NK-92 treated with Interleukin-12 subunit alpha and Interleukin-12 subunit beta, amount 100 ng/mL, for 24 hours (cell line): ENCODE data around the gene PRXL2B.
"Not testable (repeated sequence)": the region's sequence is repeated elsewhere in the genome, so short reads cannot be mapped to it uniquely, and the experiment has no call there.

Experiments
- DNase-seq: peaks from one replicate; lab custom pipeline; 2025; lab: John Stamatoyannopoulos, UW

PRXL2B gene

DNA sequence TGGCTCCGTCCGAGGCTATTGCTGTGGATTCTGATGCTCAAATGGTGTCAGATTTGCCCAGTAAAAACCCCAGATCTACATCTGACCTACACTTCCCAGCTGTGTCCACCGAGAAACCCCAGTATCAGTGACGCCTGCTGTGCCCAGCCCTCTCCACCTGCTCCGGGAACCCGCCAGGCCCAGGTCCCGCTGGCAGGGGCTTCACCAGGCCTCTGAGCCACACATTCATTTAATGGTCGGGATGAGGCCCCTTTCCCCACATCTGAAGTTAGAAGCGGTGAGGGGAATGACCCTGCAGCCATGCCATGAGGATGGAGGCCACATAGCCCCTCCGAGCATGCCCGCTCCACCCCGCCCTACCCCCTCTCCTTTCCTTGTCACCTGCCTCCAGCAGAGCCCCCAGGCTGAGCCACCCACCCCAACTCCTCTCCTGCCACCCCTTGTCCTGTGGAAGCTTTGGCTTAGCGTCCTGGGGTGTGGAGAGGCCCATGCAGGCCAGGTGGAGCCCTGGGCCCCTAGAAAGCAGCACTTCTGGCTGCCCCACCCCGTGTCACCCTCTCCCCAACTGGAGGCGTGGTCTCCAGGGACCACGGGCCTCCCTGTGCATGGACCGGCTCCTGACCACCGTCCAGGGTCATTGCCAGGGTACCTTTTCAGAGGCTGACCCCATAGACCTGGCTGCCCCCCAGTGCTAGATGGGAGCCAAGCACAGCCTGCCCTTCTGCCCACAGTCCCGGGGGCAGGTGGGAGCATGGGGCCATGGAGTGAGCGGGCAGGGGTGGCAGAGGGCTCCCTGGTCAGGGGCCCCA, 22.4 kb upstream of the PRXL2B start:
- DNase-seq: no peak

DNA sequence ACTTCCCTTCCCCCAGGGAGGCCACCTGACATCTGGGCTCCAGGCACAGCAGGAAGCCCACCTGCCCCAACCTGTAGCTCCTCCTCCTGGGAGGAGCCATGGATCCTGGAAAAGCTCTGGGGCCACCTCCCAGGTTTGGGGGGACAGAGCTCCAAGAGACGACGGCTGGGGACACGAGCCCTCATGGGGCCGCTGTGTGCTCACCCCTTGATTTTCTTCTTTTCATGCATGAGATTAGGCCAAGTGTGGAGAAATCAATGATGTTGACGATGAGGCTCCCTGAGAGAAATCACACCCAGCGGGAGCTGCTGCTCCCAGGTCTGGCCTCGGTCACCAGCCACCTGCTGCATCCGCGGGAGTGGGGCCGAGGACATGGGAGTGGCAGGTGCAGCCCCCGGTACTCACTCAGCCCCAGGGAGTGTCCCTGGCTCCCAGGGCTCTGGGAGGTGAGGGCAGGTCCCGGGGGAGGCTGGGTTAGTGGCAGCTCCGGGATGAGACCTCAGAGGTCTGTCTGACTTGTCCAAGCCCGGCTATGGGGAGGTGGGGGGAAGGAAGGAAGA, 21.7 kb upstream of the PRXL2B start:
- DNase-seq: no peak

GRCh38 chr1:2566101-2567045, 20.2 kb upstream of the PRXL2B start:
- no peak for DNase-seq

GRCh38 chr1:2567083-2567679, 19.4 kb upstream of the PRXL2B start:
- no peak for DNase-seq

GRCh38 chr1:2568187-2568816, 18.3 kb upstream of the PRXL2B start:
- DNase-seq: not testable (repeated sequence)

DNA sequence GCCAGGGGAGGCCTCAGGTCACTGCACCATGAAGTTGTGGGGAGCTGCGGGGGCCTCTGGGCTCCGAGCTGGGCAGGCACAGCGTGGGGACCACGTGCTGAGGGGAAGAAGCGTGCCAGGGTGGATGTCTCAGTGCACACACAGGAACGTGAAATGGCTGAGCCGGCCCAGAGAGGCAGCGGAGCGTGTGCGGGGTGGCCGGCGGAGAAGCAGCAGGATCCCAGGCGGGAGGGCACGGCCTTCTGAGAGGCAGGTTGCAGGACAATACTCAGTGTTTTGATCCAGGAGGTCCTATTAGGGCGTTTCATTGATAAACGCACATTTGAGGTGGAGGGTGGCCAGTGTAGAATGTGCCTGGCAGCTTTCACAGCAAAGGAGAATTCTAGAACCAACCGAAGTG, 17.5 kb upstream of the PRXL2B start:
- DNase-seq: no peak

GRCh38 chr1:2569703-2570102, 16.9 kb upstream of the PRXL2B start:
- not testable (repeated sequence) for DNase-seq

DNA sequence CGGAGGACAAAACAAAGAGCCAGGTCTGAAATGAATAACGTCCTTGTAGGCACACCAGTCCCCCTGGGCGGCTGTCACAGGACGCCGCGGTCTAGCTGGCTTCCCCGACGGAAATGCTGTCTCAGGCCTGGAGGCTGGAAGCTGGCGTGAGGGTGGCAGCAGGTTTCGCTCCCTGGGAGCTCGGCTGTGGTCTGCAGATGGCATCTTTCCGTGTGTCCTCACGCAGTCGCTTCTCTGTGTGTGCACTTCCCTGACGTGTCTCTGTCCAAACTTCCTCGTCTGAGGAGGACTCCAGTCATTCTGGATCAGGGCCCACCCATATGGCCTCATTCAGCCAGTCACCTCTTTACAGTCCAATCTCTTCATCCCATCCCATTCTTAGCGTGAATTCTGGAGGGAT, 16.2 kb upstream of the PRXL2B start:
- no peak for DNase-seq

GRCh38 chr1:2571348-2571747, 15.2 kb upstream of the PRXL2B start:
- no peak for DNase-seq

DNA sequence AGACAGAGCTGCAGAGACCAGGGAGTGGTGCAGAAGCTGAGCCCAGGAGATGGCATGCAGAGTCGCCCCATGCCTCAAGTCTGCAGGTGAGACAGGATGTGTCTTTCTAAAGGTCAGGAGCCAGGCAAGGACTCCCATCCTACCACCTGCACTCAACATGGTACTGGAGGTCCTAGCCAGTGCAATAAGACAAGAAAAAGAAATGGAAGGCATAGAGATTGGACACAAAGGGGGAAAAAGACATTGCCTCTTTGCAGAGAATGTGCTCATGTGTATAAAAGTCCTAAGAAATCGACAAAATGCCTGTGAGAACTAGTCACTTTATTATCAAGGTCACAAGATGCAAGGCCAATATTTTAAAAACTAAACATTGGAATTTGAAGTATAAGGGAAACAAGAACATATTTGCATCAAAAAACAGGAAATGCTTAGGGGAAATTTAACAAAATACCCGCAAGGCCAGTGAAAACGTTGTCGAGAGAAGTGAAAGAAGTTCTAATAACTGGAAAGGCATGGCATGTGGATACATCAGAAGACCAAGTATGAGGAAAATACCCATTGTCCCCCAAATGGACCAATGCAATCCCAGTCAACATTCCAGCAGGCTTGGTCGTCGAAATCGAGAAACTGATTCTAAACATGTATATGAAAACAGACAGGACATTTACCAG, 13.2 kb upstream of the PRXL2B start:
- DNase-seq: no peak

DNA sequence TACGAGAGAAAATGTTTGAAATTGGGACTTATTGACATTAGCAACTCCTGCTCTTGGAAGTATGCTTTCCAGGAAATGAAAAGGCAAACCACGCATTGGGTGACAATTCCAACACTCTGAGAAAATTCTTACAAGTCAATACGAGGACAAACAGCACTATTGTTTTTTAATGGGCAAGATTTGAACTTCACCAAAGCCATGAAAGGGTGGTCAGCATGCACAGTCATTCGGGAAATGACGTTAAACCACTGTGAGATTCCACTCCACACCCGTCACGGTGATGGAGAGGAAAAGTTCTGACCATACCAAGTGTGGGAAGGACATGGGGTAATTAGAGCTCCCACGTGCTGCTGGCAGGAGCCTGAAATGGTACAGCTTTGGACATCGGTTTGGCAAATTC, 12.2 kb upstream of the PRXL2B start:
- DNase-seq: no peak

- no peak for DNase-seq
These were observed 10.5 kb upstream of the PRXL2B start for GRCh38 chr1:2575801-2576663.

- not testable (repeated sequence) for DNase-seq
These were observed 9.0 kb upstream of the PRXL2B start for GRCh38 chr1:2577565-2578075.

DNA sequence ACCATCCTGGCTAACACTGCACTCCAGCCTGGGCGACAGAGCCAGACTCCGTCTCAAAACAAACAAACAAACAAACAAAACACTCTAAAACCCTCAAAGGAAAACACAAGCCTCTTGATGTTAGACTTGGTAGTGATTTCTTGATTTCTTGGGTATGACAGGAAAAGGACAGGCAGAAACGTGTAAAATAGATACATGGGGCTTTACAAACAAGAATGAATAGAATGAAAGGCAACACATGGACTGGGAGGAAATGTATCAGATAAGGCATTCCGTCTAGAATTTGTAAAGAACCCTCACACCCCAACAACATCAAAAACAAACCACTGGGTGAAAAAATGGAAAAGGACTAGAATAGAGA, 7.8 kb upstream of the PRXL2B start:
- DNase-seq: no peak

GRCh38 chr1:2580691-2581090, 5.9 kb upstream of the PRXL2B start:
- no peak for DNase-seq

- DNase-seq: no peak
These were observed 4.2 kb upstream of the PRXL2B start for GRCh38 chr1:2582391-2582790.

DNA sequence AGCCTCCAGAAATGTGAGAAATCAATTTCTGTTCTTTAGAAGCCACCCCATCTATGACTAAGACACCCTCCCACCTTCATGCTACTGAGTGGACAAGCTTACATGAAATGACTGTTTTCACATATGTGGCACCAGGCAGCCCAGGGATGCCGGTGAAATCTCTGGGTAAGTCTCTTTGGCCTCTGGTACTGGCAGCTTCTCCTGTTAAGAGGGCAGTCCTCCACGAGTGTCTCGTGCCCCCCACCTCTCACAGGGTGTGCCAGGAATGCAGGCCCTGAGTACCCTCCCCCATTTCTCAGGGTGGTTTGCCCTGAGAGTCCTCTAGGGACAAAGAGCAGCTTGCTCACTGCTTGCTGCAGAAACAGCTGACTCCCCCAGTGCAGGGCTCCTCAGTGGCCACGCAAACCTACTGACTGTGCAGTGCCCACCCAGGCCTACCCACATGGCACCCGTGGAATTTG, 3.2 kb upstream of the PRXL2B start:
- no peak for DNase-seq

GRCh38 chr1:2583871-2584351, 2.7 kb upstream of the PRXL2B start:
- no peak for DNase-seq

DNA sequence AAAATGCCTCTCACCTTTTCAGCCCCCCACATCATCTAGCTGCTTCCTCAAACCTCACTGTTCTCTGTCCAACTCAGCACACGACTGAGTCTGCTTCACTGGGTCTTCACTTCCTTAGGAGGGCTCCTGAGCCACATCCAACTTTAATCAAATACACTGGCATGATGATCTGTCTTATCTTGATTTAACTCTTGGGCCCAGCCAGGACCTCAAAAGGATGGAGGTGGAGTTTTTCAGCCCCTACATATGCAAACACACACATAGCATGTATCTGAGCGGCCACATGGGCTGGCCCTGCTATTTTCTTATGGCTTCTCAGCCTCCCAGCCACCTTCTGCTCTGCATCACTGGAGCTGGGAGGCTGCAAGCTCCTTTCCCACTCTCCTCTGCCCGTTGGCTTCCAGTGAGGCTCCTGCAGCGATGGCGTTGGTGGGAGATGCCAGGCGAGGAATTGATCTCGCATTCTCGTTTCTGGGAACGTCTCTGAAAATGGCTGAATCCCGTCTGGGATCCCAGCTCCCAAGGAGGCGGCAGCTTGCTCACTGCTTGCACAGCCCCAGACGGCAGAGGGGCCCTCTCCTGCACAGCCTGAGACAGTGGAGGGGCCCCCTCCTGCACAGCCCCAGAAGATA, 1.8 kb upstream of the PRXL2B start:
- no peak for DNase-seq
